Endothelial cell of umbilical vein (primary cell): Measurements from ENCODE around the gene COLEC11. TPM values are rescaled to one million over a fixed set of nuclear protein-coding genes. Genes with fewer than 3 reads are reported as not detected.

Experiments
- BruUV-seq: library from RNA; stranded (reverse); fragments of 400-500 nt; replicated peaks from 2 replicates; lab custom pipeline; 2021; lab: Mats Ljungman, UMichigan
- CTCF ChIA-PET: fragments of 300-600, 350-600 bp; sonication (Branson Sonifier 250); formaldehyde crosslinking; loops from one replicate; lab custom pipeline; 2021; ENCODE audit warnings: antibody characterized with exemption, inconsistent platforms; lab: Charles Lee
- POLR2A ChIA-PET: fragments of 300-600, 350-600 bp; sonication (Branson Sonifier 250); formaldehyde crosslinking; loops from one replicate; lab custom pipeline; 2021; ENCODE audit warnings: antibody characterized with exemption, inconsistent platforms; lab: Charles Lee
- DNase-seq: peaks from one replicate; pipeline ENCODE4 v3.0.0-alpha.2; 2011; ENCODE audit warnings: low read depth, low spot score
- FAIRE-seq: peaks from 2 replicates; lab custom pipeline; 2011; peaks lifted over from hg19 to GRCh38; lab: Jason Lieb, UNC
- H2AFZ ChIP-seq: 2 replicates; pipeline ENCODE4 v1.6.0; 2012; ENCODE audit warnings: low read depth, low read length, control low read depth, inconsistent platforms
- H3K27ac ChIP-seq: 2 replicates; pipeline ENCODE4 v1.5.1; 2011; ENCODE audit warnings: low read depth, mild to moderate bottlenecking, control low read depth, low read length, moderate library complexity; ENCODE audit not compliant: insufficient read depth
- H3K27me3 ChIP-seq, 2 experiments: 2 replicates each; pipeline versions ENCODE4 v1.6.0 to v1.6.1; 2011; ENCODE audit warnings: low read length in 2 of 2, mixed read lengths in 1 of 2; ENCODE audit not compliant: control insufficient read depth in 2 of 2, insufficient read depth in 2 of 2
- H3K36me3 ChIP-seq, 2 experiments: 2 replicates in 1 of 2; 3 replicates in 1 of 2; pipeline ENCODE4 v1.5.1; 2011; ENCODE audit warnings: low read length in 2 of 2, mild to moderate bottlenecking in 1 of 2, moderate library complexity in 1 of 2; ENCODE audit not compliant: control insufficient read depth in 2 of 2, insufficient read depth in 2 of 2; ENCODE audit errors: extremely low read depth in 1 of 2
- H3K4me1 ChIP-seq: 3 replicates; pipeline ENCODE4 v1.5.1; 2011; ENCODE audit warnings: mild to moderate bottlenecking, low read length; ENCODE audit not compliant: control insufficient read depth, insufficient read depth; ENCODE audit errors: extremely low read depth
- H3K4me2 ChIP-seq: 2 replicates; pipeline ENCODE4 v1.6.1; 2011; ENCODE audit warnings: low read length, control low read depth, mixed read lengths; ENCODE audit not compliant: insufficient read depth
- H3K4me3 ChIP-seq, 3 experiments: fragments of 200-600 bp in 1 of 3; sonication (generic), shearing (Covaris generic) in 1 of 3; replicated peaks in 1 of 3; 2 replicates each; pipeline ENCODE4 v1.5.1; 2011 to 2016; ENCODE audit warnings: control low read depth in 3 of 3, low read length in 3 of 3, mild to moderate bottlenecking in 2 of 3, inconsistent platforms in 1 of 3, low read depth in 1 of 3, moderate library complexity in 1 of 3; ENCODE audit not compliant: insufficient read depth in 1 of 3
- H3K79me2 ChIP-seq: 2 replicates; pipeline ENCODE4 v1.6.0; 2012; ENCODE audit warnings: low read length, inconsistent platforms; ENCODE audit not compliant: control insufficient read depth, insufficient read depth
- H3K9ac ChIP-seq: replicated peaks from 2 replicates; pipeline ENCODE3; 2011; ENCODE audit warnings: low read length, control low read depth; ENCODE audit not compliant: insufficient read depth; ENCODE audit errors: extremely low read depth
- H3K9me1 ChIP-seq: replicated peaks from 3 replicates; pipeline ENCODE4 v1.6.0; 2011; ENCODE audit warnings: mild to moderate bottlenecking, low read length; ENCODE audit not compliant: control insufficient read depth, insufficient read depth; ENCODE audit errors: extremely low read depth
- H3K9me3 ChIP-seq: replicated peaks from 2 replicates; pipeline ENCODE4 v1.5.1; 2012; ENCODE audit warnings: low read length, inconsistent platforms; ENCODE audit not compliant: control insufficient read depth, insufficient read depth
- H4K20me1 ChIP-seq: replicated peaks from 2 replicates; pipeline ENCODE3; 2011; ENCODE audit warnings: mild to moderate bottlenecking, low read length; ENCODE audit not compliant: control insufficient read depth, insufficient read depth; ENCODE audit errors: extremely low read depth
- EZH2 ChIP-seq: IDR thresholded peaks from 2 replicates; pipeline ENCODE4 v1.6.1; 2012; ENCODE audit warnings: borderline replicate concordance, low read depth, mild to moderate bottlenecking, moderate library complexity, low read length, inconsistent platforms; ENCODE audit not compliant: severe bottlenecking
- JUN ChIP-seq: IDR thresholded peaks from 2 replicates; pipeline ENCODE4 v1.6.1; 2011; ENCODE audit warnings: borderline replicate concordance, low read depth; ENCODE audit not compliant: insufficient read length, insufficient read depth
- MYC ChIP-seq: IDR thresholded peaks from one replicate; pipeline ENCODE4 v1.6.1; 2011; ENCODE audit warnings: mild to moderate bottlenecking, low read depth, low read length
- POLR2A ChIP-seq: IDR thresholded peaks from 2 replicates; pipeline ENCODE4 v1.6.1; 2012; ENCODE audit warnings: low read depth, mild to moderate bottlenecking, control low read depth, low read length
- POLR2AphosphoS5 ChIP-seq: IDR thresholded peaks from 2 replicates; pipeline ENCODE4 v1.6.1; 2012; ENCODE audit warnings: low read depth, mild to moderate bottlenecking, control low read depth, low read length, moderate library complexity; ENCODE audit not compliant: insufficient read depth
- dilution Hi-C: fragments of 300-500 bp; cut with MboI; formaldehyde crosslinking; loops from one replicate; pipeline ENCODE4 v1.15.0; 2019; ENCODE audit warnings: low sequenced_read_pairs; ENCODE audit not compliant: extremely low pct_ligation_motif_present
- intact Hi-C: fragments of 100-400 bp; cut with micrococcal nuclease; formaldehyde crosslinking; loops from one replicate; pipeline ENCODE4 v1.10.0; 2022
- polyA plus RNA-seq, 4 experiments: library from polyadenylated mRNA; depleted of rRNA in 3 of 4; stranded (reverse) in 3 of 4; unstranded in 1 of 4; fragments of >200 nt; gene quantifications; 2 replicates each; pipeline versions ENCODE4 v1.2.1 to v1.2.3, GENCODE V29; 2011 to 2012; ENCODE audit warnings: missing spikeins in 1 of 4
- total RNA-seq: library from RNA; stranded (reverse); gene quantifications from 2 replicates; pipeline ENCODE4 v1.2.3, GENCODE V29; 2021
- TF ChIP-seq, protein P1 (sequence below), 2 donors: IDR thresholded peaks; 1 replicate in 1 of 2; 2 replicates in 1 of 2; pipeline ENCODE4 v1.5.1; 2011; ENCODE audit warnings: low read length in 2 of 2, mild to moderate bottlenecking in 2 of 2, moderate library complexity in 2 of 2, control low read depth in 1 of 2, inconsistent platforms in 1 of 2, low read depth in 1 of 2; ENCODE audit not compliant: insufficient read depth in 1 of 2; ENCODE audit errors: extremely low read depth in 1 of 2
- TF ChIP-seq, protein P2 (sequence below): IDR thresholded peaks from 2 replicates; pipeline ENCODE4 v1.6.1; 2011; ENCODE audit not compliant: insufficient read depth, insufficient read length

Gene COLEC11
- total and polyA plus RNA-seq, 2 donors (not counting 3 experiments of a cell fraction or from before 2014, with no cell fraction given): 0.15 TPM; not detected in 1

DNA sequence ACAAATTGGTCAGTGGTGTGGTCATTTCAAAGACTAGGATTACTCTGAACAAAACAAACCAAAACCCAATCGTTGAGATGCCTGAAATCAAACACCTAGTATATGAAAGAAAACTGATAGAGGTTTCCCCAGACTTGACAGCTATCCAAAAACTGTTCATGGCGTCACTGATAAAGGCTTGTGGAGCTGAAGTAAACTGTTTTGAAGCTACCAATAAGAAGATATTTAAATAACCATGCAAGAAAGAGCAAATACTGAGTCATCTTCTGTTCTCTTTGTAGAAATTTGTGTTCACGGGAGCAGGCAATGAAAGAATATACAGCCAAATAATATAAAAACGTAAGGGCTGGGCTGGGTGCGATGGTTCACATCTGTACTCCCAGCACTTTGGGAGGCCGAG, 7.5 kb upstream of the COLEC11 start:
- TF ChIP-seq, protein P1, sequence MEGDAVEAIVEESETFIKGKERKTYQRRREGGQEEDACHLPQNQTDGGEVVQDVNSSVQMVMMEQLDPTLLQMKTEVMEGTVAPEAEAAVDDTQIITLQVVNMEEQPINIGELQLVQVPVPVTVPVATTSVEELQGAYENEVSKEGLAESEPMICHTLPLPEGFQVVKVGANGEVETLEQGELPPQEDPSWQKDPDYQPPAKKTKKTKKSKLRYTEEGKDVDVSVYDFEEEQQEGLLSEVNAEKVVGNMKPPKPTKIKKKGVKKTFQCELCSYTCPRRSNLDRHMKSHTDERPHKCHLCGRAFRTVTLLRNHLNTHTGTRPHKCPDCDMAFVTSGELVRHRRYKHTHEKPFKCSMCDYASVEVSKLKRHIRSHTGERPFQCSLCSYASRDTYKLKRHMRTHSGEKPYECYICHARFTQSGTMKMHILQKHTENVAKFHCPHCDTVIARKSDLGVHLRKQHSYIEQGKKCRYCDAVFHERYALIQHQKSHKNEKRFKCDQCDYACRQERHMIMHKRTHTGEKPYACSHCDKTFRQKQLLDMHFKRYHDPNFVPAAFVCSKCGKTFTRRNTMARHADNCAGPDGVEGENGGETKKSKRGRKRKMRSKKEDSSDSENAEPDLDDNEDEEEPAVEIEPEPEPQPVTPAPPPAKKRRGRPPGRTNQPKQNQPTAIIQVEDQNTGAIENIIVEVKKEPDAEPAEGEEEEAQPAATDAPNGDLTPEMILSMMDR (IDR thresholded peaks at IDR 0.05; ENCODE audit: extremely low read depth in 1 of 2, insufficient read depth in 1 of 2, low read depth in 1 of 2, low read length in 2 of 2): no peak
- no peak for TF ChIP-seq MYC
- no peak for TF ChIP-seq POLR2A
- TF ChIP-seq JUN: no peak
- TF ChIP-seq EZH2: no peak
- TF ChIP-seq POLR2AphosphoS5: no peak

DNA sequence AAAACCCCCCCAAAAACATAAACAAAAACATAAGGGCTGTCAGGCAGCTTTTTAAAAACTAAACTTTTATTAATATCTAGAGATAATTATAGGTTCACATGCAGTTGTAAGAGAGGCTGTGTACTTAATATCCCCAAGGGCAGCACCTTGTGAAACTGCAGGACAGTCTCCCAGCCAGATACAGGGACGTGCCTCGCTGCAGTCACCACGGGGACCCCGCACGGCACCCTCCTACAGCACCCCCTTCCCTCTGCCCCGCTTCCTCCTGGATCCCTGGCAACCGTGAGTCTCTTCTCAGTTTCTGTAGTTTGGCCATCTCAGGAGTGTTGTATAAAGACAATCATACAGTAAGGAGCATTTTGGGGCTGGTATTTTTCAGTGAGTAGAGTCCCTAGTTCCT, 6.8 kb upstream of the COLEC11 start:
- H3K36me3 ChIP-seq: peaks cover 0 to 2% of the 10 kb centered on the region in 2 experiments
- H3K27ac ChIP-seq: no peak overlapping the region
- no peaks in the 10 kb centered on the region for H3K79me2 ChIP-seq
- no peak overlapping the region for H2AFZ ChIP-seq
- no peaks in the 10 kb centered on the region for H4K20me1 ChIP-seq
- BruUV-seq: no TSS peak
- intact Hi-C loops: no loop called here
- dilution Hi-C loops: no loop called here
- no peaks in the 10 kb centered on the region for H3K9me3 ChIP-seq
- H3K9ac ChIP-seq: no peak overlapping the region
- H3K4me1 ChIP-seq: no peaks in the 10 kb centered on the region
- DNase-seq (no peak), FAIRE-seq (no peak)
- no peak overlapping the region for H3K4me2 ChIP-seq
- TF ChIP-seq, protein P2, sequence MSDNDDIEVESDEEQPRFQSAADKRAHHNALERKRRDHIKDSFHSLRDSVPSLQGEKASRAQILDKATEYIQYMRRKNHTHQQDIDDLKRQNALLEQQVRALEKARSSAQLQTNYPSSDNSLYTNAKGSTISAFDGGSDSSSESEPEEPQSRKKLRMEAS: no peak
- no peak for TF ChIP-seq MYC
- TF ChIP-seq, protein P1 (IDR thresholded peaks at IDR 0.05; ENCODE audit: extremely low read depth in 1 of 2, insufficient read depth in 1 of 2, low read depth in 1 of 2, low read length in 2 of 2): no peak
- H3K27me3 ChIP-seq: no peaks in the 10 kb centered on the region
- ChIA-PET POLR2A (interaction anchor here (0.7 kb wide), 1 partner anchor 10 kb away, joined by 4 read pairs; no protein-coding TSS in a partner anchor), CTCF (interaction anchor here (1.2 kb wide), 1 partner anchor 10 kb away, joined by 3 read pairs; no protein-coding TSS in a partner anchor)
- no peaks in the 10 kb centered on the region for H3K9me1 ChIP-seq
- H3K4me3 ChIP-seq: no peak overlapping the region

More for the DNA sequence above, 7.5 kb upstream of the COLEC11 start:
- POLR2A ChIA-PET: no interaction called here
- no peaks in the 10 kb centered on the region for H3K9me1 ChIP-seq
- no peaks in the 10 kb centered on the region for H3K27me3 ChIP-seq
- H3K27ac ChIP-seq: no peak overlapping the region
- dilution Hi-C loops: no loop called here
- DNase-seq (no peak), FAIRE-seq (no peak)
- H3K79me2 ChIP-seq: no peaks in the 10 kb centered on the region
- no peak overlapping the region for H2AFZ ChIP-seq
- BruUV-seq: no TSS peak
- no peak overlapping the region for H3K4me2 ChIP-seq
- no peaks in the 10 kb centered on the region for H3K4me1 ChIP-seq
- no peak overlapping the region for H3K4me3 ChIP-seq
- peaks cover 0 to 2% of the 10 kb centered on the region in 2 experiments for H3K36me3 ChIP-seq
- CTCF ChIA-PET: interaction anchor here (1.2 kb wide), 1 partner anchor 9 kb away, joined by 3 read pairs; no protein-coding TSS in a partner anchor
- no peaks in the 10 kb centered on the region for H4K20me1 ChIP-seq
- intact Hi-C loops: no loop called here
- no peaks in the 10 kb centered on the region for H3K9me3 ChIP-seq
- no peak overlapping the region for H3K9ac ChIP-seq
